ENCODE results near the gene BCL2A1.
"Not testable (repeated sequence)": the region's sequence is repeated elsewhere in the genome, so short reads cannot be mapped to it uniquely, and the experiment has no call there.

BCL2A1 gene

DNA sequence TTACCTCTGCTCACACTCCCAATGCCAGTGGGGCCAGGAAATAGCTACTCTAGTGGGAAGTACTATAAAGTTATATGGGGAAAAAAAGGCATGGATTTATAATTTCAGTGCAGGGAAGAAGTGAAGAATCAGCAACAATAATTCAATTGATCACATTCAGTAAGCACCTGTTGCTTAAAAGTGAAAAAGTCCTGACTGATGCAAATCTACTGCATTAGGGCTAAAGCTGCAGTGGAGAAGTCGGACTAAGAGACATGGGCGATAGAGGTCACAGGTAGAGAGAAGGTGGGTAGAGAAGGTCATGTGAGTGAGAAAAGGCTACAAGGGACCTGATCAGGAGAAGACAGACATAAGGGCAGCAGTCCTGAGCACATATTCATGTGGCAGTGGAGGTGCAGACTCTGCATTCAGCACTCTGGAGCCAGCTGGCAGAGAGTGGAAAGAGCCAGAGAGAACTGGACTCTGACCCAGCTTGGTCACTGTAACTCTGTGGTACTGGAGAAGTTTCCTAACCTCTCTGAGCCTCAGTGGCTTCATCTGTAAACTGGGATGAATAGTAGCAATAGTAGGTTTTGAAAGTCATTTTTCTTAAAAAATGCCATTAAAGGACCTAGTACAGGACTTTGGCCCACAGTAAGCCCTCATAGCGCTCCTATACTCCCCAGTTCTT, 17.6 kb upstream of the BCL2A1 start:
- no peak for DNase-seq

- no peak for DNase-seq
Measured at GRCh38 chr15:79987969-79988368, 17.0 kb upstream of the BCL2A1 start.

GRCh38 chr15:79987569-79987955, 16.6 kb upstream of the BCL2A1 start:
- DNase-seq = no peak

GRCh38 chr15:79981831-79982455, 10.9 kb upstream of the BCL2A1 start:
- no peak for DNase-seq

DNA sequence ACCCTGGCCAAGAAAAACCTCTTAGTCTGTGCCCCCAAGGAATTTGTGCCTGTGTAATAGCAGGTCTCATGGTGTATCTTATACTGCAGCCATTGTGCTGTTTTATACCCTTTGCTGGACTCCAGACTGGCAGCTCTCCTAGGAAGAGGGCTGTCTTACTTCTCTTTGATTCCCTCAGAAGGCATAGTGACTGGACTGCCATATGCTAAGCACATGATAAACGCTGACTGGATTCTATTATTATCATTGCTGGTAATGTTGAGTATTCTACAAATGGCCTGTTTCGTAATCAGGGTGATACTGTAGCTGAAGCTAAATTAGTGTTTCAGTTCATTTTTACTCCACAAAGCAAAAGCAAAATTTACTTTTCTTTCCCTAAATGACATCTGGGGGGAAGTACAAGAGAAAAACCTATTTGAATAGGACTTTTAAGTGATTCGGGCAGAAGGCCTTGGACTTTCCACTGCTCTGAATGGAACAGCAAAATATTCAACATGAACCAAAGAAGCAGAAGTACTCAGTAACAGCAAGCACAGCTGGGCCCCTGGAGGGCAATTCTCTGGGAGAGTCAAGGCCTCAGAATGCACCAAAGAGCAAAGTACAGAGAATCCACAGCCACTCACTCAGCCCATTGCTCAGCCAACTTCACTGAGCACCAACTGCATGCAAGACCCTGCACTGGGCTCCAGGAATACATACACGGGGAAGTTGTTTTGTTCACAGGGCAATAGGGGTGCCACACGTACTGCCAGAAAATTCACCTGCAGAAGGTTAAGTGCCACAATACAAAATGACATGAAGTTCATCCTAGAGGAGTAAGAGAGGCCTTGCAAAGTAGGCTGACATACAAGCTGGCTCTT, 7.9 kb upstream of the BCL2A1 start:
- no peak for DNase-seq

DNA sequence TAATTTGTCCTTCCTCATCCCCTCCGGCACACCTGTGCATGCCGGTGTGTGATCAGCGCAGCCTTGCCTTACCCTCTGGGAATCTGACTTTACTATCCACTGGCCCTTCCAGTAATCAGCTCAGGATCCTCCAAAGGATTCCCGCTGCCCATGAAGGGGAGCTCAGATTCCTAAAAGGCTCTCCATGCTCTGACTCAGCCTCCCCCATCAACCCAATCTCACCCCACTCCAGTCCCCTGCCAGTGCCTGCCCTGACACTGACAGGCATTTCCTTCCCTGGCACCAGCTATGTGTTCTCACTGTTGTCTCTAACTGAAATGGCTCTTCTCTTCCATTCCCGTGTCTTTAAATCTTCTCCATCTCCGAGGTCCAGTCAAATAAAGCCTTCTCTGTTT, 7.3 kb upstream of the BCL2A1 start:
- no peak for DNase-seq

DNA sequence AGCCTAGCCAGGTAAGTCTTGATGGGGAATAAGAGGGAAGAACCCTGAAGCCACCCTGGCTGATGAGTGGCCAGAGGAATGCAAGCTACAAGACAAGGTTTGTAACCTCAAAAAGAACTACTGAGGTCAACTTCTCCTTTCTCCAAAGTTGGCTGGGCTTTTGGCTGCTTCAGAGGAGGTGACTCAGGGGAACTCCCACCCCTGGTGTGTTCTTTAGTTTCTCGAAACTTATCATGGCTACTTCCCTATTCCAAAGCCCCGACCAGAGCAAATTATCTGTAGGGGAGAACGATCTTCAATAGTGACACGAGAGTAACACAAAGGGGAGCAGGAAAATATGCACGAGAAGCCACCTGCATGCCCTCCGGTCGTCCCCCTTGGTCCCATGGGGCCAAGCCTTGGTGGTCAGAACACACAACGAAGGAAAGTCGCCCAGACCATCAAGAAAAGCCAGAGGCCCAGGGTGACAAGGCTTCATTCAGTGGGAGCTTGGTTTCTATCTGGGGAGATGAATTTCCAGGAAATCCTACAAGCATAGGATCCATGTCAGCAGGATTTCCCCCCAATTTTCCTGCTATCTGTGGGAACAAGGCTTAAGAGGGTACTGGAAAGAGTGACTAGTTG, 6.5 kb upstream of the BCL2A1 start:
- DNase-seq = no peak

DNA sequence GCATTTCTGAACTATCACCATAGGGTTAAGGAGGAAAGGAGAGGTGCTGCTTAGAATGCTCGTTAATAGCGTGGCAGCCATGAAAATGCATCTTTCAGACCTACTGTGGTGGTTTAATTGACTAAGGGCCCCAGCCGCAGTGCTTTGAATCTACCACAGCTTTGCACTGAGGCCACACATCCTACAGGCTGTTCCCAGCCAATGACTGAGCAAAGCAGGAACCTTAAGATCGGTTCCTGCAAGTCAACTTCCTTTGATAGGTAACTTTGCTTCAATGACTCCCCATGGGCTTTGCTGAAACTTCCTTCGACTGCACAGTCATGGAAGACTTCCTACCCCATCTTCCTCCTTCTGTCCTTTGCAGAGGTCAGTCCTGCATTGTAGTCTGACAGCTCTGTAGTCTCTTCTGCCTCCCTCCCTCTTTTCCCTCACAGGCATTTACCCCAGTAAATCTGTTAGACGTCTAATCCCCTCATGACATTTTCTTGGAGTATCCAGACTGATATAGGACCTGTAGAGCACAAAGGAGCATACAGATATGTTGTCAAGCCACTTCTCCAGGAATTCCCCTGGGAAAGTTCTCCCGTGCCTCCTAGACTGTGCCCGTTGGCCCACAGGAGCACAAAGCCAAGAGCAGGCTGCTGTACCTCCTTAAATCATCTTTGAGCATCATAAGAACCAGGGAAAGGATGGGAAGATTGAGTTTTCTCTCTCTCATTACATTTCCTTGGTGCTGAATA, 2.6 kb upstream of the BCL2A1 start:
- DNase-seq = no peak

DNA sequence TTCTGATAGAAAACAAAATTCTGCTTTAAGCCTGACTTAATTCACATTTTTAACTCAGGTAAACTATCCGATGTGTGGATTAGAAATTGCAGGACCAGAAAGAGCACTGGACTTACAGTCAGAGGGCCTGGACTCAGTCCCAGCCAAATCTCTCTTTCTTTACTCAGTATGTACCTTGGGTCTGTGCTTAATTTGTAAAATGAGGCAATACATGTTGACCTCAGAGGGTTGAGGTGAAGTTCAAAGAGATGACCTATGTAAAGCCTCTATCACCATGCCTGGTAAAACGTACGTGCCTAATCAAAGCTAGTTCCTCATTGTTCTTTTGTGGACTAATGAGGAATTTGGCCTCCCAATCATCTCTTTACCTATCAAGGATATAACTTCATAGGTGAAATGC, 1.9 kb upstream of the BCL2A1 start:
- no peak for DNase-seq

GRCh38 chr15:79970181-79970580, 815 bp downstream of the BCL2A1 start:
- DNase-seq = no peak

- DNase-seq = no peak
Measured at GRCh38 chr15:79969146-79969545, 1.9 kb downstream of the BCL2A1 start.

DNA sequence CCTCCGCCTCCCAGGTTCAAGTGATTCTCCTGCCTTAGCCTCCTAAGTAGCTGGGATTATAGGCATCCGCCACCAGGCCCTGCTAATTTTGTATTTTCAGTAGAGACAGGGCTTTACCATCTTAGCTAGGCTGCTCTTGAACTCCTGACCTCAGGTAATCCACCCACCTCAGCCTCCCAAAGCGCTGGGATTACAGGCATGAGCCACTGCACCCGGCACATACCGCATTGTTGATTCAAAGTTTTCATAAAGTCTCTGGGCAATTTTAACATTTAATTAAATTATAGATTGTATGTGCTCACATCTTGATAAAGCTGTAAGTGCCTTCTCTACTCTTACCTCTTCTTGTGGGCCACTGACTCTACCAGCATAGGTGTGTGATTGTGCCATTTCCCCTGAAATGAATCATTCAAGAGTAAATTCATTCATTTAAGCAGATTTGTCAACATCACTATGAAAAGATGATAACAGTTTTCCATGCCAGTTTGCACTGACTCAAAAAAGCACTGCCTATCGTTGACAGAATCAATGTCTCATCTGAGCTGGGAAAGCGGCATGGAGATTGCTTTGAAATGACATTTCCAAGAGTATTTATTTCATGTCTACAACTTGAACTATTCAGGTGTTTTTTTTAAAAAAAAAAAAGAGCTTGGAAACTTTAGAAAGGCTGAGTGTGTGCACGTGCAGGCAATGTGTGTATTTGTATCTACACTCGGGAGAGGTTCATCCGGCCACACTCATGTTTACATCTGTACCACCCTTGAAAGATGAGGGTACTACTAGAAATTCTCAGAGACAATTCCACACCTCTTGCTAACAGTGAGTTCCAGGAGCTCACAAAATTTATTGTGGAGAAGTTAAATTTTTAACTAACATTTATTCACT, 3.5 kb downstream of the BCL2A1 start:
- DNase-seq = no peak

DNA sequence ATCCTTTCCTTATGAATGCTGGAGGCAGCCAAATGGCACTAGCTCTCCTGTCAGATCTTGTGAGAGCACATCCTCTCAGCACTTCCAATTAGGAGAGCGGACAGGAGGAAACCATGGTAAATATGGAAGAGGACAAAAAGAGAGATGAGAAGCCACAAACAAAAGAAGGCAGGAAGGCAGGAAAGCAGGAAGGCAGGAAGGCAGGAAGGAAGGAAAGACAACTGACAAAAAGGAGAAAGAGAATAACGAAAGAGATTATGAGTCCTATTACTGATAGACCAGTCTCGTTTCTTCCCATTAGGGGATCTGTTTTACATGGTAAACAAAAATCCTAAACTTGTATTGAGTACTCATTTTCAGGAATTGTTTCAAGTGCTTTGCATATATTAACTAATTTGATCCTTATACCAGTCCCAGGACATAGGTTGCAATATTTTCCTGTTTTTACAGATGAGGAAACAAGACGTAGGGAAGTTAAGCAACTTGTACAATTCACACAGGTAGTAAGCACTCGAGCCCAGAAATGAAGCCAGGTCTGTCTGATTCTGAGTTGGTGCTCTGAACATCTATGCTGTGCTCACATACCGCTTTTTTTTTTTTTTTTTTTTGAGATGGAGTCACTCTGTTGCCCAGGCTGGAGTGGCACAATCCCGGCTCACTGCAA, 4.2 kb downstream of the BCL2A1 start:
- no peak for DNase-seq

DNA sequence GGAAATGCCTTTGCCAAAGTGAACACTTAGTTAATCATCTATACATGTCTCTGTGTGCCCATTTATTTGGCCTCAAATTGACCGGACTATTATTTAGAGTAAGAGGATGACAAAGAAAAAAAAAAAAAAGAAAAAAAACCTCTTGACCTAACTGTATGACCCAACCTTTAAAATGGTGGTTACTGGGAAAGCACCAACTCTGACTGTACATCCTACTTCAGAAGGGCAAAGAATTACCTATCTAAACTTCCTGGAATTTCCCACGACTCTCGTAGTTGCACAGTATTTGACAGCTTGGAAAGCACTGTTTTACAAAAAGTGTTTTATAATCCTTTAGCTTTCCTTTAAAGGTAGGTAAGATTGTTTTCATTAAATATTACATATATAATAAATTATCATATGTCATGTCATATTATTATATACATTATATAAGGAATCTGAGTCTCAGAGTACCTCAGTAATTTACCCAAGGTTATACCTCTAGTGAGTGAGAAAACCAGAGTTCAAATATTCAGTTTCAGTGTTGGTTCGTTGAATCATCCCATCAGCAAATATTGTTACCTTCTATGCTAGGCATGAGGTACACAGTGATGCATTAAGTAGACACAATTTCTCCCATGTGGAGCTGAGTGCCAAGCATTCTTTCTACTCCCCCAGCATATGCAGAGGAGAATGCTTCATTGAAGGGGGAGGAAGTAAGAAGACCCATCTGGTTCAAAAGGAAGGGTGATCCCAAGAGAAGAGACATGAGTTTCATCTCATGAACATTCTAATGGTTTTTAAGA, 5.0 kb downstream of the BCL2A1 start:
- DNase-seq = no peak

DNA sequence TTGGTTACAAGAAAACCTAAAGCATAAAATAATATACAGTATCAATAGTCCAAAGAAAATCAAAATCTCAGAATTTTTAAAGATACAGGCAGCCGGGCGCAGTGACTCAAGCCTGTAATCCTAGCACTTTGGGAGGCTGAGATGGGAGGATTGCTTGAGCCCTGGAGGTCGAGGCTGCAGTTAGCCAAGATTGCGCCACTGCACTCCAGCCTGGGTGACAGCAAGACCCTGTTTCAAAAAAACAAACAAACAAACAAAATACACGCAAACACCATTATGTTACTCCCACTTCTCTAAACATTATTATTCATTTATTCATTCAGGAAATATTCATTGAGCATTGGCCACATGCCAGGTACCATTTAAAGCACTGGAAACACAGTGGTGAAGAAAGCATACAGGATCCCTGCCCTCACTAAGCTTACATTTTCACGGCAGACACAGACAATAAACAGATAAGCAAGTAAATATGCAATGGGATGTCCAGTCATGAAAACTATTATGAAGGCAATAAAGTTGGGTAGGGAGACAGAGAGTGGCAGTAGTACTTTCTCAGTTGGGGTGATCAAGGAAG, 6.7 kb downstream of the BCL2A1 start:
- no peak for DNase-seq

GRCh38 chr15:79962921-79963320, 8.1 kb downstream of the BCL2A1 start:
- DNase-seq = not testable (repeated sequence)

- DNase-seq = no peak
Measured at GRCh38 chr15:79962178-79962577, 8.8 kb downstream of the BCL2A1 start.

GRCh38 chr15:79960502-79961212, 10.3 kb downstream of the BCL2A1 start:
- no peak for DNase-seq

DNA sequence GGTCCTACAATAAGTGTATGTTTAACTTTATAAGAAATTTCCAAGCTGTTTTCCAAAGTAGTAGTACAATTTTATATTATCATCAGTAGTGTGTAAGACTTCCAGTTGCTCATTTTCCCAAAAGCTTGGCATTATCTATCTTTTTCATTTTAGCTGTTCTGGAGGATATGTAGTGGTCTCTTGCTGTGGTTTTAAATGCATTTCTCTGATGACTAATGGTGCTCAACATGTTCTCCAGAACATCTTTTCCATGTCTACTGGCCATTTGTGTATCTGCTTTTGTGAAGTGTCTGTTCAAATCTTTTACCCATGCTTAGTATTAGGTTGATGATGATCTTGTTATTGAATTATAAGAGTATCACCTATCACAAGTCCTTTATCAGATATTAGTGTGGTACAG, 13.3 kb downstream of the BCL2A1 start:
- DNase-seq = no peak
